Measurements from ENCODE around the gene DYDC1. TPM values are rescaled to one million over a fixed set of nuclear protein-coding genes. Genes with fewer than 3 reads are reported as not detected.

DYDC1 gene
- total RNA-seq, 1 donor from 2014 or later: not detected

- FAIRE-seq: no peak
- H2AFZ ChIP-seq (ENCODE audit: low read depth, low read length): no peak overlapping the region
- H3K27ac Mint-ChIP-seq (ENCODE audit: unreplicated experiment): no peak overlapping the region
These were observed 63.8 kb downstream of the DYDC1 start for GRCh38 chr10:80292607-80293239.

GRCh38 chr10:80290474-80291220 is 65.9 kb downstream of the DYDC1 start:
- Histone ChIP-seq H3K27me3 (ENCODE audit: insufficient read depth, low read length) (peaks cover 6% of the 10 kb centered on the region), H3K9me3 (ENCODE audit: insufficient read depth, low read depth, low read length) (no peaks in the 10 kb centered on the region), H3K4me1 (ENCODE audit: insufficient read depth, low read length) (no peaks in the 10 kb centered on the region), H4K20me1 (ENCODE audit: insufficient read depth, low read length) (no peaks in the 10 kb centered on the region), H3K27ac (ENCODE audit: low read depth, low read length) (no peak overlapping the region), H3K36me3 (ENCODE audit: insufficient read depth, low read length) (no peaks in the 10 kb centered on the region), H2AFZ (ENCODE audit: low read depth, low read length) (no peak overlapping the region), H3K4me3 (ENCODE audit: insufficient read depth, low read depth, low read length) (no peak overlapping the region), H3K4me2 (ENCODE audit: low read length) (no peak overlapping the region), H3K79me2 (ENCODE audit: insufficient read depth, low read length) (no peaks in the 10 kb centered on the region), H3K9ac (ENCODE audit: low read length) (no peak overlapping the region)
- Mint-ChIP-seq H3K4me3 (ENCODE audit: unreplicated experiment) (no peak overlapping the region), H3K27me3 (ENCODE audit: low read depth, unreplicated experiment) (peaks cover 2% of the 10 kb centered on the region), H3K4me1 (ENCODE audit: low read depth, unreplicated experiment) (no peaks in the 10 kb centered on the region), H3K36me3 (ENCODE audit: low read depth, unreplicated experiment) (no peaks in the 10 kb centered on the region), H3K27ac (ENCODE audit: unreplicated experiment) (no peak overlapping the region), H3K9me3 (ENCODE audit: unreplicated experiment) (peaks cover 7% of the 10 kb centered on the region)
- no peak for FAIRE-seq
- TF ChIP-seq EZH2 (IDR thresholded peaks at IDR 0.05; ENCODE audit: insufficient read depth, low read length) (no peak), CTCF (IDR thresholded peaks at IDR 0.05; ENCODE audit: insufficient read depth, low read depth, low read length) (no peak)
- no peak for DNase-seq (ENCODE audit: low read depth)

More at GRCh38 chr10:80292607-80293239, 63.8 kb downstream of the DYDC1 start:
- no peaks in the 10 kb centered on the region for H3K36me3 Mint-ChIP-seq (ENCODE audit: low read depth, unreplicated experiment)
- Histone ChIP-seq H3K79me2 (ENCODE audit: insufficient read depth, low read length) (no peaks in the 10 kb centered on the region), H3K27ac (ENCODE audit: low read depth, low read length) (no peak overlapping the region), H3K4me2 (ENCODE audit: low read length) (no peak overlapping the region), H3K4me1 (ENCODE audit: insufficient read depth, low read length) (no peaks in the 10 kb centered on the region), H3K27me3 (ENCODE audit: insufficient read depth, low read length) (peaks cover 6% of the 10 kb centered on the region), H4K20me1 (ENCODE audit: insufficient read depth, low read length) (no peaks in the 10 kb centered on the region), H3K9me3 (ENCODE audit: insufficient read depth, low read depth, low read length) (no peaks in the 10 kb centered on the region), H3K36me3 (ENCODE audit: insufficient read depth, low read length) (no peaks in the 10 kb centered on the region), H3K4me3 (ENCODE audit: insufficient read depth, low read depth, low read length) (no peak overlapping the region), H3K9ac (ENCODE audit: low read length) (no peak overlapping the region)
- peaks cover 7% of the 10 kb centered on the region for H3K9me3 Mint-ChIP-seq (ENCODE audit: unreplicated experiment)
- no peak overlapping the region for H3K4me3 Mint-ChIP-seq (ENCODE audit: unreplicated experiment)
- no peaks in the 10 kb centered on the region for H3K4me1 Mint-ChIP-seq (ENCODE audit: low read depth, unreplicated experiment)
- TF ChIP-seq CTCF (IDR thresholded peaks at IDR 0.05; ENCODE audit: insufficient read depth, low read depth, low read length): no peak
- no peak for TF ChIP-seq EZH2 (IDR thresholded peaks at IDR 0.05; ENCODE audit: insufficient read depth, low read length)
- peaks cover 2% of the 10 kb centered on the region for H3K27me3 Mint-ChIP-seq (ENCODE audit: low read depth, unreplicated experiment)
- no peak for DNase-seq (ENCODE audit: low read depth)
